AG09309 (cell line): ENCODE measurements around the gene SLC2A3.
A peak's percentile ranks its signal among the peaks of the same experiment; 100 is the strongest.
"Not testable (repeated sequence)": the region's sequence is repeated elsewhere in the genome, so short reads cannot be mapped to it uniquely, and the experiment has no call there.

Source experiments
- DNase-seq: peaks from one replicate; pipeline ENCODE4 v3.0.0-alpha.2; 2010; ENCODE audit warnings: low read depth
- H3K4me3 ChIP-seq: 2 replicates; pipeline ENCODE4 v1.5.1; 2011; ENCODE audit warnings: mild to moderate bottlenecking, low read depth, low read length, moderate library complexity; ENCODE audit not compliant: control insufficient read depth
- TF ChIP-seq, protein P1 (sequence below): IDR thresholded peaks from 2 replicates; pipeline ENCODE4 v1.5.1; 2011; ENCODE audit warnings: mild to moderate bottlenecking, low read depth, low read length, inconsistent platforms; ENCODE audit not compliant: insufficient read depth, control insufficient read depth; ENCODE audit errors: missing control alignments

The SLC2A3 gene

DNA sequence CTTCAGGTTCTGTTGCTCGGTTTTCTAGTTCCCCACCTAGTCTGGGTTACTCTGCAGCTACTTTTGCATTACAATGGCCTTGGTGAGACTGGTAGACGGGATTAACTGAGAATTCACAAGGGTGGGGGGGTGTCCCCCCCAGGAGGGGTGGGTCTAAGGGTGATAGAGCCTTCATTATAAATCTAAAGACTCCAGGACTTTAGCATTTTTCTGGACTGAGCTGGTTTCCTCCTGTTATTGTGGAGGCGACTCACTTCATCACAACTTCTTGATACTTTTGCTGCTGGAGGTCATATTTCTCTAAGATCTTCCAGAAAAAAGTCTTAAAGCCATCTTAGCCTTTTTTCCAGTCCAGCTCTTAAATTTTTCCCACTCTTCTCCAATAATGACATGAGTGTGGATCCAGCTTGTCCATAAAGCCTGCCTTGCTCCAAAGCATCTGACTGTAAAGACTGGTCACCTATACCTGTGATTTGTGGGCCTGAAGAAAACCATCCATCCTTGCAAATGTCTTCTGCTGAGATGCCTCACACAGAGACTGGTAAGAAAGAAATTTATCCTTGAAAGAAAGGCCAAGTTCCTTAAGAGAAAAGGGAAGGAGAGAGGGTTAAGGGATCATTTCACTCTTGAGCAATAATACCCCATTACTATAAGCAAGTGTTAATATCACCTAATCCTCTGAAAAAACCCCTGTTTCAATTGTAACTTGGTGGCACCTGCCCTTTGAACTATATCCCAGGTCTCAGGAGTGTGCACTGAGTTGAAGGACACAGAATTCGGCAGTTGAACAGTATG lies 43.6 kb downstream of the SLC2A3 start:
- DNase-seq: no peak
- no peak overlapping the region for H3K4me3 ChIP-seq
- TF ChIP-seq, protein P1, sequence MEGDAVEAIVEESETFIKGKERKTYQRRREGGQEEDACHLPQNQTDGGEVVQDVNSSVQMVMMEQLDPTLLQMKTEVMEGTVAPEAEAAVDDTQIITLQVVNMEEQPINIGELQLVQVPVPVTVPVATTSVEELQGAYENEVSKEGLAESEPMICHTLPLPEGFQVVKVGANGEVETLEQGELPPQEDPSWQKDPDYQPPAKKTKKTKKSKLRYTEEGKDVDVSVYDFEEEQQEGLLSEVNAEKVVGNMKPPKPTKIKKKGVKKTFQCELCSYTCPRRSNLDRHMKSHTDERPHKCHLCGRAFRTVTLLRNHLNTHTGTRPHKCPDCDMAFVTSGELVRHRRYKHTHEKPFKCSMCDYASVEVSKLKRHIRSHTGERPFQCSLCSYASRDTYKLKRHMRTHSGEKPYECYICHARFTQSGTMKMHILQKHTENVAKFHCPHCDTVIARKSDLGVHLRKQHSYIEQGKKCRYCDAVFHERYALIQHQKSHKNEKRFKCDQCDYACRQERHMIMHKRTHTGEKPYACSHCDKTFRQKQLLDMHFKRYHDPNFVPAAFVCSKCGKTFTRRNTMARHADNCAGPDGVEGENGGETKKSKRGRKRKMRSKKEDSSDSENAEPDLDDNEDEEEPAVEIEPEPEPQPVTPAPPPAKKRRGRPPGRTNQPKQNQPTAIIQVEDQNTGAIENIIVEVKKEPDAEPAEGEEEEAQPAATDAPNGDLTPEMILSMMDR: no peak

DNA sequence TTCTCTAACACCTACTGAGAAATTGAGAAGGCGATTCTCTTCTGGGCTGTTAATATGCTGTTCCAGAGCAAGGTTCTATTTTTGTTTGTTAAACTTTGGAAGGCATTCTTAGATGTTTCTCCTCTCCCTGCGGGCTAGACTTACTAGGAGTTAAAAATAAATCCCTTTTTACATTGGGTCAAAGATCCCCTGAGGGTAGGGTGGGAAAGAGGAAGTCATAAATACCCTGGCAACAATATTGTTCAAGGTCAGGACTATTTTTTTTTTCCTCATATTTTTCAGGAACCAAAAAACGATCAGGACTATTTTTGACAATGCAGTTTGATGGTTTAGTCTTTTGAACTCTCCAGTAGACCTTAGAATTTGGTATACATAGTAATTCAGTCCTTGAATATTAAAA lies 51.3 kb downstream of the SLC2A3 start:
- DNase-seq: no peak
- no peak overlapping the region for H3K4me3 ChIP-seq
- TF ChIP-seq, protein P1: no peak

DNA sequence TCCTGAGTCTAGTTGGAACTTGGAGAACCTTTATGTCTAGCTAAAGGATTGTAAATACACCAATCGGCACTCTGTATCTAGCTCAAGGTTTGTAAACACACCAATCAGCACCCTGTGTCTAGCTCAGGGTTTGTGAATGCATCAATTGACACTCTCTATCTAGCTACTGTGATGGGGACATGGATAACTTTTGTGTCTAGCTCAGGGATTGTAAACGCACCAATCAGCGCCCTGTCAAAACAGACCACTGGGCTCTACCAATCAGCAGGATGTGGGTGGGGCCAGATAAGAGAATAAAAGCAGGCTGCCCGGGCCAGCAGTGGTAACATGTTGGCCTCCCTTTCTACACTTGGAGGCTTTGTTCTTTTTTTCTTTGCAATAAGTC lies 54.3 kb downstream of the SLC2A3 start:
- H3K4me3 ChIP-seq, DNase-seq: not testable (repeated sequence)

DNA sequence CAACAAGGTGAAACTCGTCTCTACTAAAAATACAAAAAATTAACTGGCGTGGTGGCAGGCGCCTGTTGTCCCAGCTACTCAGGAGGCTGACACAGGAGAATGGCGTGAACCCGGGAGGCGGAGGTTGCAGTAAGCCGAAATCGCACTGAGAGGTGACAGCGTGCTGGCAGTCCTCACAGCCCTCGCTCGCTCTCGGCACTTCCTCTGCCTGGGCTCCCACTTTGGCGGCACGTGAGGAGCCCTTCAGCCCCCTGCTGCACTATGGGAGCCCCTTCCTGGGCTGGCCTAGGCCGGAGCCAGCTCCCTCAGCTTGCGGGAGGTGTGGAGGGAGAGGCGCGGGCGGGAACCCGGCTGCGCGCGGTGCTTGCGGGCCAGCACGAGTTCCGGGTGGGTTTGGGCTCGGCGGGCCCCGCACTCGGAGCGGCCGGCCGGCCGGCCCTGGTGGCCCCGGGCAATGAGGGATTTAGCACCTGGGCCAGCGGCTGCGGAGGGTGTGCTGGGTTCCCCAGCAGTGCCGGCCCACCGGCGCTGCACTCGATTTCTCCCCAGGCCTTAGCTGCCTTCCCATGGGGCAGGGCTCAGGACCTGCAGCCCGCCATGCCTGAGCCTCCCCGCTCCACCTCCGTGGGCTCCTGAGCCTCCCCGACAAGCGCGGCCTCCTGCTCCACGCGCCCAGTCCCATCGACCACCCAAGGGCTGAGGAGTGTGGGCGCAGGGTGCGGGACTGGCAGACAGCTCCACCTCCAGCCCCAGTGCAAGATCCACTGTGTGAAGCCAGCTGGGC lies 54.8 kb downstream of the SLC2A3 start:
- not testable (repeated sequence) for H3K4me3 ChIP-seq, DNase-seq

DNA sequence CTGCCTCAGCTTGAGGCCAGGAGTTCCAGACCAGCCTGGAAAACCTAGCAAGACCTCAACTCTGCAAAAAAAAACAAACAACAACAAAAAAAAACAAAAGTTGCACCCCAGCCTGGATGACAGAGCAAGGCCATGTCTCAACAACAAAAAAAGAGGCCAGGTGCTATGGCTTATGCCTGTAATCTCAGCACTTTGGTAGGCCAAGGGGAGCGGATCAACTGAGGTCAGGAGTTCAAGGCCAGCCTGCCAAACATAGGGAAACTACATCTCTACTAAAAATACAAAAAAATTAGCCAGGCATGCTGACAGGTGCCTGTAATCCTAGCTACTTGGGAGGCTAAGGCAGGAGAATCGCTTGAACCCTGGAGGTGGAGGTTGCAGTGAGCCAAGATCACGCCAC lies 56.7 kb downstream of the SLC2A3 start:
- DNase-seq: no peak
- TF ChIP-seq, protein P1: no peak

DNA sequence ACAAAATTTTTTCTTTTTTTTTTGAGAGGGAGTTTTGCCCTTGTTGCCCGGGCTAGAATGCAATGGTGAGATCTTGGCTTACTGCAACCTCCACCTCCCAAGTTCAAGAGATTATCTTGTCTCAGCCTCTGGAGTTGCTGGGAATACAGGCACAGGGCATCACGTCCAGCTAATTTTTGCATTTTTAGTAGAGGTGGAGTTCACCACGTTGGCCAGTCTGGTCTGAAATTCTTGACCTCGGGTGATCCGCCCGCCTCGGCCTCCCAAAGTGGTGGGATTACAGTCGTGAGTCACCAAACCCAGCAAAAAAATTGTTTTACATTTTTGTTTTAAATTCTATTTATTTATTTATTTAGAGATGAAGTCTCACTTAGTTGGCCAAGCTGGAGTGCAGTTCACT lies 58.6 kb downstream of the SLC2A3 start:
- no peak for DNase-seq
- no peak overlapping the region for H3K4me3 ChIP-seq
- TF ChIP-seq, protein P1: no peak

More for the DNA sequence above, 56.7 kb downstream of the SLC2A3 start:
- H3K4me3 ChIP-seq: no peak overlapping the region

DNA sequence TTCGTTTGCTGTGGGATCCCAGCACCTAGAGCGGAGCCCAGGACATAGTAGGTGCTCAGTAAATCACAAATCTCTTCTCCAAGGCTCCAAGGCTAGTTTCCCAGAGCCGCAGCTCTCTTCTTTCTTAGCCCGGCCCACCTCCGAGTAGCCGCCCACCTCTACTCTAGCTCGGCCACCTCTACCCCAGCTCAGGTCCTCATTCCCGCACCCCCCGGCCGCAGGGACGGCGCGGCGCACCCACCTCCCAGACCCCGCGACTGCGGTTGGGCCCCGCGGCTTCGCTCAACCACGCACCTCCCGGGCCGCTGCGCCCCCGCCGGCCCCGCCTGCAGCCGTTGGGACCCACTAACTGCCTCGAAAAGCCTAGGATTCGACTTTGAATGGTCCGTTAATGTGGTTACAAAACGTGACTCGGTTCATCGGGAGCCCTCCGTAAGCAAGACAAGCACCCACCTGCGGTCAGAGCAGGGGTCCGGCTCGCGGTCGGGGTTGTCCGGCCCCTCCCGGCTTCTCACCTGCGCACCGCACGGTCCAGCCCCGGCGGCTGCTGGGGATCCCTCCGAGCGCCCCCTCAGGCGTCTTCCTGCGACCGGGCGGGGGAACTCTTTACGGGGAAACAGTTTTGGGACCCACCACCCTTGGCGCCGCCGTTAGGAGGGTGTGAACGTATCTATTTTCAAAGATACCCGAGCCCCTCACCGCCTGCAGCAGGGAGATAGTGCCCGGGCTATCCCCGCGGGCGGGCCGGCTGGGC lies 63.2 kb downstream of the SLC2A3 start, which contains the start of gene SLC2A14:
TSS of gene SLC2A14 (minus strand) at position 350 of the 754 bp plus-strand sequence. CDS start 3,035 bp downstream, outside the sequence.
- H3K4me3 ChIP-seq: peak within 1 kb of the TSS; percentile 19
- no peak for DNase-seq
- TF ChIP-seq, protein P1: no peak
